CD4-positive, alpha-beta T cell (primary cell): Measurements from ENCODE around the gene MYLK4. TPM values are rescaled to one million over a fixed set of nuclear protein-coding genes. Genes with fewer than 3 reads are reported as not detected.

Experiments used
- ATAC-seq: fragments of 200-7000 bp; cut with Tn5 transposase; one replicate; pipeline ENCODE4 v1.10.0; 2022; ENCODE audit warnings: mild to moderate bottlenecking; ENCODE audit not compliant: poor library complexity
- CTCF ChIA-PET: fragments of 350-600 bp; sonication (Branson Sonifier 250); formaldehyde crosslinking; loops from one replicate; lab custom pipeline; 2021; ENCODE audit warnings: antibody characterized with exemption, inconsistent platforms; lab: Charles Lee
- POLR2A ChIA-PET: fragments of 350-600 bp; sonication (Branson Sonifier 250); formaldehyde crosslinking; loops from one replicate; lab custom pipeline; 2021; ENCODE audit warnings: antibody characterized with exemption, inconsistent platforms; lab: Charles Lee
- DNase-seq, 14 experiments: peaks; one replicate each; pipeline ENCODE4 v3.0.0-alpha.2; 2013 to 2020; ENCODE audit warnings: mixed read lengths in 2 of 14
- H3K27ac ChIP-seq, 2 donors: one replicate each; pipeline versions ENCODE4 v1.5.1 to v1.7.0; 2013; ENCODE audit warnings: low read length in 2 of 2, low read depth in 1 of 2, mild to moderate bottlenecking in 1 of 2
- H3K27me3 ChIP-seq, 2 experiments: 1 replicate in 1 of 2; 2 replicates in 1 of 2; pipeline versions ENCODE4 v1.6.1 to v1.7.0; 2013; ENCODE audit warnings: low read length in 2 of 2, control low read depth in 1 of 2, mild to moderate bottlenecking in 1 of 2, moderate library complexity in 1 of 2; ENCODE audit not compliant: insufficient read depth in 2 of 2, control insufficient read depth in 1 of 2
- H3K36me3 ChIP-seq: one replicate; pipeline ENCODE4 v1.6.1; 2013; ENCODE audit warnings: low read length, control low read depth; ENCODE audit not compliant: insufficient read depth
- H3K4me1 ChIP-seq: one replicate; pipeline ENCODE4 v1.6.1; 2013; ENCODE audit warnings: low read length, control low read depth; ENCODE audit not compliant: insufficient read depth
- H3K4me3 ChIP-seq: one replicate; pipeline ENCODE4 v1.5.1; 2013; ENCODE audit warnings: mild to moderate bottlenecking, low read length, moderate library complexity
- H3K9me3 ChIP-seq, 2 experiments: 1 replicate in 1 of 2; 2 replicates in 1 of 2; pipeline versions ENCODE4 v1.6.1 to v1.7.0; 2013; ENCODE audit warnings: low read length in 2 of 2, mild to moderate bottlenecking in 2 of 2, control low read depth in 1 of 2, moderate library complexity in 1 of 2; ENCODE audit not compliant: control insufficient read depth in 1 of 2, insufficient read depth in 1 of 2
- H3K27ac Mint-ChIP-seq: one replicate; pipeline ENCODE4 v1.8.0; 2020; ENCODE audit warnings: mixed read lengths
- H3K27me3 Mint-ChIP-seq: one replicate; pipeline ENCODE4 v1.8.0; 2021; ENCODE audit warnings: mixed read lengths
- H3K36me3 Mint-ChIP-seq: one replicate; pipeline ENCODE4 v1.8.0; 2021; ENCODE audit warnings: low read depth, mixed read lengths
- H3K4me1 Mint-ChIP-seq: one replicate; pipeline ENCODE4 v1.8.0; 2021; ENCODE audit warnings: low read depth, mixed read lengths
- H3K4me3 Mint-ChIP-seq: one replicate; pipeline ENCODE4 v1.8.0; 2020; ENCODE audit warnings: mild to moderate bottlenecking, mixed read lengths
- H3K9me3 Mint-ChIP-seq: one replicate; pipeline ENCODE4 v1.8.0; 2020; ENCODE audit warnings: mixed read lengths
- intact Hi-C, 2 experiments: fragments of 100-400 bp; cut with DNase I in 1 of 2; cut with micrococcal nuclease in 1 of 2; formaldehyde crosslinking; loops; one replicate each; pipeline versions ENCODE4 v1.15.1 to v1.9.0; 2023 to 2025; cut with DNase I, micrococcal nuclease
- total RNA-seq, 174 experiments: library from RNA in 2 of 174; stranded (reverse) in 2 of 174; gene quantifications; one replicate each; pipeline ENCODE4 v1.2.3 and lab custom pipeline; 2021 to 2026
- TF ChIP-seq, protein P1 (sequence below): fragments of 200-600 bp; IDR thresholded peaks from one replicate; pipeline ENCODE4 v1.8.0; 2022; ENCODE audit warnings: antibody characterized with exemption, mild to moderate bottlenecking

The MYLK4 gene
- total RNA-seq, 2 experiments from 2014 or later = 1.6 to 2.0 TPM

- Histone ChIP-seq H3K27me3 (no peaks in the 10 kb centered on the region), H3K36me3 (no peaks in the 10 kb centered on the region), H3K4me3 (no peak overlapping the region), H3K27ac (no peak overlapping the region), H3K4me1 (no peaks in the 10 kb centered on the region), H3K9me3 (no peaks in the 10 kb centered on the region)
- POLR2A ChIA-PET = no interaction called here
- intact Hi-C loops = no loop called here
- ATAC-seq = no peak
- Mint-ChIP-seq H3K36me3 (no peaks in the 10 kb centered on the region), H3K9me3 (no peaks in the 10 kb centered on the region), H3K27ac (no peak overlapping the region), H3K27me3 (peaks cover 7% of the 10 kb centered on the region), H3K4me1 (no peaks in the 10 kb centered on the region), H3K4me3 (no peak overlapping the region)
- DNase-seq = no peak
- CTCF ChIA-PET = no interaction called here
- TF ChIP-seq, protein P1, sequence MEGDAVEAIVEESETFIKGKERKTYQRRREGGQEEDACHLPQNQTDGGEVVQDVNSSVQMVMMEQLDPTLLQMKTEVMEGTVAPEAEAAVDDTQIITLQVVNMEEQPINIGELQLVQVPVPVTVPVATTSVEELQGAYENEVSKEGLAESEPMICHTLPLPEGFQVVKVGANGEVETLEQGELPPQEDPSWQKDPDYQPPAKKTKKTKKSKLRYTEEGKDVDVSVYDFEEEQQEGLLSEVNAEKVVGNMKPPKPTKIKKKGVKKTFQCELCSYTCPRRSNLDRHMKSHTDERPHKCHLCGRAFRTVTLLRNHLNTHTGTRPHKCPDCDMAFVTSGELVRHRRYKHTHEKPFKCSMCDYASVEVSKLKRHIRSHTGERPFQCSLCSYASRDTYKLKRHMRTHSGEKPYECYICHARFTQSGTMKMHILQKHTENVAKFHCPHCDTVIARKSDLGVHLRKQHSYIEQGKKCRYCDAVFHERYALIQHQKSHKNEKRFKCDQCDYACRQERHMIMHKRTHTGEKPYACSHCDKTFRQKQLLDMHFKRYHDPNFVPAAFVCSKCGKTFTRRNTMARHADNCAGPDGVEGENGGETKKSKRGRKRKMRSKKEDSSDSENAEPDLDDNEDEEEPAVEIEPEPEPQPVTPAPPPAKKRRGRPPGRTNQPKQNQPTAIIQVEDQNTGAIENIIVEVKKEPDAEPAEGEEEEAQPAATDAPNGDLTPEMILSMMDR = no peak
Measured at GRCh38 chr6:2655844-2656433, 94.8 kb downstream of the MYLK4 start.

DNA sequence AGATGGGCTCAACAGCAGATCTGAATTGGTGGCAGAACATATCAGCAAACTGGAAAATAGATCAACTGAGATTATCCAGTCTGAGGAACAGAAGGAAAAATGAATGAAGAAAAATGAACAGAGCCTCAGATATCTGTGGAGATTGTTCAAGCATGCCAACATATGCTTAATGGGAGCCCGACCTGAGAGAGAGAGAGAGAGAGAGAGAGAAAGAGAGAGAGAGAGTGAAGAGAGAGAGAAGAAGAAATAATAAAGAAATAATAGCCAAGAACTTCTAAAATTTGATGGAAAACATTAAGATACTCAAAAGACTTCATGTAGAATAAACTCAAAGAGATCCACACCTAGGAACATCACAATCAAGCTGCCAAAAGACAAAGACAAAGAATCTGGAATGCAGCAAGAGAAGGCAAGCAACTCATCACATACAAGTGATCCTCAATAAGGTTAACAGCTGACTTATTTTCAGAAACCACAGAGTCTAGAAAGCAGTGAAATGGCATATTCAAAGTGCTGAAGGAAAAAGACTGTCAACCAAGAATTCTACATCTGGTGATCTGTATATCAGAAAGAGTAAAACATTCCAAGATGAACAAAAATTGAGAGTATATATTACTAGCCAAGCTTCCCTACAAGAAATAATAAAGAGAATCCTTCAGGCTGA lies 97.2 kb downstream of the MYLK4 start:
- POLR2A ChIA-PET = no interaction called here
- ATAC-seq = no peak
- CTCF ChIA-PET = interaction anchor here (1.6 kb wide), 1 partner anchor 19 kb away, joined by 3 read pairs; no protein-coding TSS in a partner anchor
- H3K4me1 Mint-ChIP-seq = no peaks in the 10 kb centered on the region
- H3K36me3 Mint-ChIP-seq = no peaks in the 10 kb centered on the region
- no peak overlapping the region for H3K27ac Mint-ChIP-seq
- intact Hi-C loops = no loop called here
- peaks cover 0 to 12% of the 10 kb centered on the region in 2 experiments for H3K27me3 ChIP-seq
- H3K27me3 Mint-ChIP-seq = peaks cover 12% of the 10 kb centered on the region
- no peak for DNase-seq
- no peaks in the 10 kb centered on the region for H3K36me3 ChIP-seq
- no peak overlapping the region for H3K4me3 Mint-ChIP-seq
- no peaks in the 10 kb centered on the region for H3K4me1 ChIP-seq
- H3K27ac ChIP-seq = no peak overlapping the region
- H3K9me3 ChIP-seq = no peaks in the 10 kb centered on the region
- H3K9me3 Mint-ChIP-seq = no peaks in the 10 kb centered on the region
- H3K4me3 ChIP-seq = no peak overlapping the region
- TF ChIP-seq, protein P1 = no peak

- no peak for DNase-seq
- H3K36me3 Mint-ChIP-seq = no peaks in the 10 kb centered on the region
- H3K4me3 Mint-ChIP-seq = no peak overlapping the region
- intact Hi-C loops = no loop called here
- H3K27ac ChIP-seq = no peak overlapping the region
- peaks cover 0 to 14% of the 10 kb centered on the region in 2 experiments for H3K27me3 ChIP-seq
- H3K27ac Mint-ChIP-seq = no peak overlapping the region
- no peak overlapping the region for H3K4me3 ChIP-seq
- TF ChIP-seq, protein P1 = no peak
- ATAC-seq = no peak
- H3K36me3 ChIP-seq = no peaks in the 10 kb centered on the region
- ChIA-PET POLR2A (no interaction called here), CTCF (no interaction called here)
- no peaks in the 10 kb centered on the region for H3K9me3 Mint-ChIP-seq
- peaks cover 12% of the 10 kb centered on the region for H3K27me3 Mint-ChIP-seq
- no peaks in the 10 kb centered on the region for H3K9me3 ChIP-seq
- no peaks in the 10 kb centered on the region for H3K4me1 ChIP-seq
- no peaks in the 10 kb centered on the region for H3K4me1 Mint-ChIP-seq
Measured at GRCh38 chr6:2652611-2653010, 98.1 kb downstream of the MYLK4 start.
